NCI-H345 treated with DMSO at 0.1 percent for 48 hours (cell line): ENCODE measurements around the gene RAB5B.
"Not testable (repeated sequence)": the region's sequence is repeated elsewhere in the genome, so short reads cannot be mapped to it uniquely, and the experiment has no call there.

Experiments
- DNase-seq: peaks from one replicate; lab custom pipeline; 2025; ENCODE audit not compliant: unreplicated experiment; lab: John Stamatoyannopoulos, UW

Gene RAB5B

GRCh38 chr12:55982319-55982936 lies 8.6 kb downstream of the RAB5B start:
- DNase-seq, result no peak

- no peak for DNase-seq
Observed at GRCh38 chr12:55983232-55983842, 9.5 kb downstream of the RAB5B start.

- no peak for DNase-seq
Observed at GRCh38 chr12:55984861-55985260, 11.0 kb downstream of the RAB5B start.

- no peak for DNase-seq
Observed at GRCh38 chr12:55985341-55985740, 11.5 kb downstream of the RAB5B start.

GRCh38 chr12:55985976-55986375 lies 12.1 kb downstream of the RAB5B start:
- DNase-seq, result not testable (repeated sequence)

GRCh38 chr12:55991110-55991509 lies 17.2 kb downstream of the RAB5B start:
- DNase-seq, result no peak

GRCh38 chr12:55993230-55993853 lies 19.5 kb downstream of the RAB5B start:
- DNase-seq, result no peak

GRCh38 chr12:55995366-55995765 lies 21.5 kb downstream of the RAB5B start:
- no peak for DNase-seq

GRCh38 chr12:55996201-55996714 lies 22.4 kb downstream of the RAB5B start:
- peak; percentile 69 for DNase-seq

GRCh38 chr12:55996715-55997534 lies 23.0 kb downstream of the RAB5B start, which contains the start of gene SUOX:
TSS of gene SUOX (plus strand) at chr12:55997276. CDS start at chr12:56002222, 4,946 bp downstream.
- DNase-seq, result peak; percentile 72

GRCh38 chr12:55997535-55997859 lies 23.6 kb downstream of the RAB5B start:
- no peak for DNase-seq

- not testable (repeated sequence) for DNase-seq
Observed at GRCh38 chr12:55999522-55999921, 25.6 kb downstream of the RAB5B start.

- not testable (repeated sequence) for DNase-seq
Observed at GRCh38 chr12:55999999-56000540, 26.2 kb downstream of the RAB5B start.

- no peak for DNase-seq
Observed at GRCh38 chr12:56001487-56002100, 27.7 kb downstream of the RAB5B start.

GRCh38 chr12:56003376-56003775 lies 29.5 kb downstream of the RAB5B start:
- not testable (repeated sequence) for DNase-seq

- no peak for DNase-seq
Observed at GRCh38 chr12:56004211-56004610, 30.3 kb downstream of the RAB5B start.

- peak; percentile 48 for DNase-seq
Observed at GRCh38 chr12:56007564-56008559, 34.0 kb downstream of the RAB5B start.

GRCh38 chr12:56010111-56010570 lies 36.3 kb downstream of the RAB5B start:
- DNase-seq, result no peak

GRCh38 chr12:56011509-56012090 lies 37.7 kb downstream of the RAB5B start:
- no peak for DNase-seq
